ENCODE data around the gene HSD17B2.

DNA sequence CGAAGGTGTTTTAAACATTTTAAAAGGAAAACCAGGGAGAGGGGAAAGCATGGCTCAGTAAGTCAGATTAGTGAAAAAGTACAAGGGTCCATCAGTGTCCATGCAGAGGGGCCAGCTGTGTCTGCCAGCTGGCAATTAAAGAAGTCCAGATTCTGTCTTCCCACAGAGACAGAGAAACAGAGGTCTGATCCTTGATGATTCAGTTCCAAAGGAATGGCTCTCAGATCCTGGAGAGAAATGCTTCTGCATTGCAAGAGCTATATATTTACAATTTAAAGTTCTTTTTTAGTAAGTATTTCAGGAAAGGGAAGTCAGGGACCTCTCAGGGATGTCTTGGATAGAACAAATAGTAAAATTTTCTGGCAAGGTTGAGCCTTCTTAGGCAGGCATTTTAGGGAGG is 56.2 kb downstream of the HSD17B2 start:
- TF ChIP-seq POLR2AphosphoS5 (IDR thresholded peaks at IDR 0.05; ENCODE audit: low read depth, low read length) (no peak), POLR2A (IDR thresholded peaks at IDR 0.05; ENCODE audit: borderline replicate concordance, extremely low read depth, insufficient read depth, insufficient read length) (no peak), ELF1 (IDR thresholded peaks at IDR 0.05; ENCODE audit: borderline replicate concordance, low read depth) (no peak), RAD21 (IDR thresholded peaks at IDR 0.05; ENCODE audit: low read depth) (no peak), ZNF274 (IDR thresholded peaks at IDR 0.05; ENCODE audit: low read depth, low read length) (no peak)
- TF ChIP-seq, protein P1, sequence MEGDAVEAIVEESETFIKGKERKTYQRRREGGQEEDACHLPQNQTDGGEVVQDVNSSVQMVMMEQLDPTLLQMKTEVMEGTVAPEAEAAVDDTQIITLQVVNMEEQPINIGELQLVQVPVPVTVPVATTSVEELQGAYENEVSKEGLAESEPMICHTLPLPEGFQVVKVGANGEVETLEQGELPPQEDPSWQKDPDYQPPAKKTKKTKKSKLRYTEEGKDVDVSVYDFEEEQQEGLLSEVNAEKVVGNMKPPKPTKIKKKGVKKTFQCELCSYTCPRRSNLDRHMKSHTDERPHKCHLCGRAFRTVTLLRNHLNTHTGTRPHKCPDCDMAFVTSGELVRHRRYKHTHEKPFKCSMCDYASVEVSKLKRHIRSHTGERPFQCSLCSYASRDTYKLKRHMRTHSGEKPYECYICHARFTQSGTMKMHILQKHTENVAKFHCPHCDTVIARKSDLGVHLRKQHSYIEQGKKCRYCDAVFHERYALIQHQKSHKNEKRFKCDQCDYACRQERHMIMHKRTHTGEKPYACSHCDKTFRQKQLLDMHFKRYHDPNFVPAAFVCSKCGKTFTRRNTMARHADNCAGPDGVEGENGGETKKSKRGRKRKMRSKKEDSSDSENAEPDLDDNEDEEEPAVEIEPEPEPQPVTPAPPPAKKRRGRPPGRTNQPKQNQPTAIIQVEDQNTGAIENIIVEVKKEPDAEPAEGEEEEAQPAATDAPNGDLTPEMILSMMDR (IDR thresholded peaks at IDR 0.05 in 2 of 3, conservative IDR thresholded peaks at IDR 0.05 in 1 of 3; ENCODE audit: borderline replicate concordance in 1 of 3, insufficient read depth in 1 of 3, low read depth in 2 of 3, low read length in 2 of 3), result no peak
